Measurements from ENCODE around the gene SLC16A7. TPM values are rescaled to one million over a fixed set of nuclear protein-coding genes. Genes with fewer than 3 reads are reported as not detected.

Gene SLC16A7
- total RNA-seq, 1 donor from 2014 or later: 24.7 TPM

DNA sequence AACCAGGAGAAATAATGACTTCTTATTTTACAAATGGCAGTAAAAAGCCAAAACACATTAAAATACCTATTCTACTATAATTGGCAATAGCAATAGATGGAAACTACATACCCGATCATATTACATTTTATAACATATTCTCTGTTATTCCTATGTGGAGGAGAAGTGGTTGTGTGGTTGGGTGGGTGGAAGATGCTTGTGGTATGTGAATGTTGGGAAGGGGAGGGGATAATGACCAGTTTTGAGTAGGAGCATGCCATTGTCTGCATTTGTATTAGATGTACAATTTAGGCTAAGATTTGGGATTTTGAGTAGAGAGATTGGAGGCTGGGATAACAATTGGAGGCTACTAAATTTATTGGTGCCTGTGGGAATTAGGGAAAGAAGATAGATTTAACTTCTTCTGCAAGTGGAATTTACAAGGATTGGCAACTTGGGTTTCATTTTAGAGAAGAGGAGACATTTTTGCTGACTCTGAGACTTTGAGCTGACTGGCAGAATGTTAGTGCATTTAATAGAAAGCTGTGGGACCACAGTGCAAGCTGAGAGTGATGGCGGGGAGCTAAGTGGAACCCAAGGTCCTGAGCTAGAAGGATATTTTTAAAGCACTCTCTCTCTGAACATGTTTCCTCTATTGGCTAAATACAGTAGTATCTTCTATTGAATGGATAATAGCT lies 65.2 kb downstream of the SLC16A7 start:
- intact Hi-C loops (cut with micrococcal nuclease): no loop called here

DNA sequence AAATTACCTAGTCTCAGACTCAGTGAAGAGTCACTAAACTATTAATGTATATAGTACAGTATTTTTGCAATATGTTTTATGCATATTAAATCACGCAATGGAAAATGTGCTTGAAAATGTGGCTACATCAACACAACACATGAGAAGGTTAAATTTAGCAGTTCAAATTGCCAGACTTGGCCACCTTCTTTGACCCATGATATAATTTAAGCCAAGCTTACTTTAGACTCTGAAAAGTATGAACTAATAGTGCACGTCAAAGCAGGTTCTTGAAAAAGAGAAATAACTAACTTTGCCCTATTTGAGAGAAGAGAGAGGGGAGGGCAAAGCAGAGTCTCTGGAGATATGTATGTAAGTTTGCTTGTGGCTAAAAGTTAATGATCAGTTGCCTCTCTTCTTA lies 68.7 kb downstream of the SLC16A7 start:
- intact Hi-C loops (cut with micrococcal nuclease): no loop called here

DNA sequence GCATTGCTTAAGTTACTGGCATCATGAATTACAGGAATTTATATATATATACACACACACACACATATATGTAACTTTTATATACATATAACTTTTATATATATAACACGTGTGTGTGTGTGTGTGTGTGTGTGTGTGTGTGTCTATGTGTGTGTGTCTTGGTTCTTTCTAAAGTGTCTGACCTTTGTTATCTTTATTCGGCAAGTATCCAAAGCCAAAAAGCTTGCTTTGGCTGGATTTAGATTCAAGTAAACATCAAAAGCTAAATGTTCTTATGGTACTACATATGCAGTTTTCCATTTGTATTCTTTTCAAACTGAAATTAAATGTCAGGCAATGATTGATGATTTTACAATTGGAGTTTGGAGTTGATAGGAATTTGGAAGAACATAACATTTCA lies 69.9 kb downstream of the SLC16A7 start:
- intact Hi-C loops (cut with micrococcal nuclease): no loop called here

DNA sequence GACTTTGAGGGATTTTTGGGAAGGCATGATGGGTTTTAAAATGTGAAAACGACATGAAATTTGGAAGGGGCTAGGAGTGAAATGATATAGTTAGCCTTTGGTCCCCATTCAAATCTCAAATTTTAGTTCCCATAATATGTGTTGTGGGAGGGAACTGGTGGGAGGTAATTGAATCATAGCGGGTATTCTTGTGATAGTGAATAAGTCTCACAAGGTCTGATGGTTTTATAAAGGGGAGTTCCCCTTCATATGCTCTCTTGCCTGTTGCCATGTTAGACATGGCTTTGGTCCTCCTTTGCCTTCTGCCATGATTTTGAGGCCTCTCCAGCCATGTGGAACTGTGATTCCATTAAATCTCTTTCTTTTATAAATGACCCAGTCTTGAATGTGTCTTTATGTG lies 72.8 kb downstream of the SLC16A7 start:
- intact Hi-C loops (cut with micrococcal nuclease): no loop called here

DNA sequence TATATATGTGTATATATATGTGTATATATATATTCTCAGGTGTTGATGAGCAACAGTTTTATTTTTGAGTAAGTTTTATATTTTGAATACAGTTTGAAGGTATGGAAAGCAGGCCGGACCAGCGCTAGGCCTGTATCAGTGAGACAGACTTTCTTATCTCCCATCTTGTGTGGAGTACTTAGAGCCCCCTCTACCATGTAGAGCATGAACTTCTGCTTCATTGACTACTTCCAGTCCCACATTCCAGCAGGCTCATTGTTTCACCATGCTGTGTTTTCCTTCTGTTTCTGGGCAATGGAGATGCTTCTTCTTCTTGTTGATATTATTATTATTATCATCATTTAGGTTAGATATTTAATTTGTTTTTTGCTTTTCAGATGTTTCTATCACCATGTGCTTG lies 76.4 kb downstream of the SLC16A7 start:
- intact Hi-C loops (cut with micrococcal nuclease): no loop called here

DNA sequence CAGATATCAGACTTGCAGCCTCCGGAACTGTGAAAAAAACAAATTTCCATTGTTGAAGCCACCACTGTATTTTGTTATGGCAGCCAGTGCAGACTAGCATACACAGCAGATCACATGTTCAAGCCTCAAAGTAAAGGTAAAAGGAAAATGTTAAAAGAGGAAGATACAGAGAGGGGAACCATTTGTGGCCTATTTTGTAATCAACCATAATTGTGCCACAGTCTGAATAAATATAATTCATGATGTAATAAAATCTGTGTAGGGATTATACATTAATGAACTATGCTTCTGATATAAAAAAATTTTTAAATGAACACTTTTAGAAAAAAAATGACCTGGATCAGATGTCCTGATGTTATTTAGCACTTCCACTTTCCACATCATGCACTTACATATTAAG lies 79.6 kb downstream of the SLC16A7 start:
- intact Hi-C loops (cut with micrococcal nuclease): no loop called here

DNA sequence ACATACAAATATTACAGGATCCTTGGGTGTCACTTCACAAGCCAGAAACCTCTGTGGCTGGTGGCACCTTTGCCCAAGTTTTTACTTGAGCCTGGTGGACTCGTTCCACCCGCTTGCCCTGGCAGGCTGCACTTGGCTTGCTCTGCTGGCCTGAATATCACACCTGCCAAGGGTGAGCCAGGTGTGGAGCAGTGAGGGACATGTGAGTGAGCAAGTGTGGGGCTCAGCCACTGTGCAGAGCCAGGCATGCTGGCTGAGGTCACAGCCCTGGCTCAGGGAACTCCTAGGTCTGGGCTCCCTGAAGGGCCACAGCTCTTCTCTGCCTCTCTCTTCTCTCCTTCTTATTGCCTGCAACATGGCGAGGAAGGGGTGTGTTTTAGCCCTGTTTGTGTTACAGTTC lies 82.0 kb downstream of the SLC16A7 start:
- intact Hi-C loops (cut with micrococcal nuclease): no loop called here

DNA sequence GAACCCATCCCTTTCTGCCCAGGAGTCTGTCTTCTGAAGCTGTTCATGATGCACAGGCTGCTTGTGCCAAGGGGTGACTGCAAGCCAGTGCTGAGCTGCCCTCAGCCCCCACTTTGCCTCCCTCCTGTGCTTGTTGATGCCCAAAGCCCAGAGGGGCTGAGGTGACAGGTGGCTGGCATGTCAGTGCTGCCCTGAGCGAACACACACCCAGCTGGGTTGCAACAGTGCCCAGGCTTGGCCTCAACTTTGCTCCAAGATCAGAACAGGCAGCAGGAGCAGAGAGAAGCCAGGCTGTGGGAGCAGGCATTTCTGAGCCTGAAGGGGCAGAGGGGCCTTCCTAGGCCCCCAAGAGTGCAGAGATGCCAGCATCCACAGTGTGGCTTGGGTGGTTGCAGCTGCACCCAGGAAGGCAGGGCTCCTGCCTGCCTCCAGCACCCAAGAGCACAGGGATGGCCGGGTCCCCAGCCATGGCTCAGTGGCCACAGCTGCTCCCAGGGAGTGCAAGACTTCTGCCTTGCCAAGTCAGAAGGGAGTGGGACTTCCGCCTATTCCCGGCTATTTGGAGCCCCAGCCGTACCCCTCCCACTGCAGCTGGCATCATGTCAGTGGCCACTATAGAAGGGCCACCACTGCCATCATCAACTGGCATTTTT lies 83.1 kb downstream of the SLC16A7 start:
- intact Hi-C loops (cut with micrococcal nuclease): no loop called here

DNA sequence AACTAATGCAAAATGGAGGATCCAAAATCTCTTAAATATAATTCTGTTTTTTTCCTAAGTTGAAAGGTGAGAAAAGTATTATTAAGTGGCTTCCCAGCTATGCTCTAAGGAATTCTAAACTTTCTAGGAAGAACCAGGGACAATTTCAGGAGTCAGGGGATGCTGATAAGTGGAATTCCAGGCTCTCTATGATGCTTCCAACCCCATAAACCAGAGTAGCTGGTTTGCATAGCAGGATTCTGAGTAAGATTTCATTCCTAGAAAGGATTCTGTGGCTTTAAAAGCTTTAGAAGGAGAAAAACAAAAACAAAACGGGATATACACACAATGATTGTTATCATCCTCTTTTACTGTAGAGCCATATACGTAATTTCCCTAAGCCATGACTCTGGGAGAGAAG lies 93.9 kb downstream of the SLC16A7 start:
- intact Hi-C loops (cut with micrococcal nuclease): no loop called here

DNA sequence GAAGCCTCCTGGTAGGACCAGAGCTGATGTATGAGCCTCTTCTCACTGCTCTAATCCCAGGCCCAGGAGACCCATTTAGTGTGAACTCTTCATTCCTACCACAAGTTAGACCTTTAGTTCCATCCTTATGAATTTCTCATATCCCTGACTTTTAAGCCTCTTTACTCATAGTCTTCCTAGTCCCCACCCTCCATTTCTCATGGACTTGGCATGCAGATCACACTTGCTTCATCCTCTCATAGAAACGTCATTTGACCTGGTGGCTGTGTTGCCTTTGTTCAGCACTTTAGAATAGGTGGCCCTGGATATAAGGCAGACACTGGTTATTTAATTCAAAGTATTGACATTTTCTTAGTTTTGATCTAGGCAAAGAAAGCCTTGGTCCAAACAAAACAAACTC lies 99.5 kb downstream of the SLC16A7 start:
- intact Hi-C loops (cut with micrococcal nuclease): no loop called here

DNA sequence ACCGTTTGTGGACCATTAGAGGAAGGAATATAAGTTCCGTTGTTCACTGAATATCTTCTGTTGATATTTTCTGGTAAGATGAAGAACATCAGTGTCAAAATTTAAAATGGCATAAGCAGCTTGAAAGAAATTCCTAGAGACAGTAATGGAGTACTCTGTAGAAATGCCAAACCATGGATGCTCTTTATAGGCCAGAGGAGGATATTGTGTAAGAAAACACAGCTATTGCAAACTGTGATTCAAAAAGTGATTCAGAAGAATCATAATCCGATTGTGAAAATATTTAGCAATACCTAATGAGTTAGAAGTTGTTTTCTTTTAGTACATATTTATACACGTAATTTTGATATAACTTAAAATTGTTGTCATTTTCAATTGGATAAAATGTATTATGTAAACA lies 102.8 kb downstream of the SLC16A7 start:
- intact Hi-C loops (cut with micrococcal nuclease): no loop called here

DNA sequence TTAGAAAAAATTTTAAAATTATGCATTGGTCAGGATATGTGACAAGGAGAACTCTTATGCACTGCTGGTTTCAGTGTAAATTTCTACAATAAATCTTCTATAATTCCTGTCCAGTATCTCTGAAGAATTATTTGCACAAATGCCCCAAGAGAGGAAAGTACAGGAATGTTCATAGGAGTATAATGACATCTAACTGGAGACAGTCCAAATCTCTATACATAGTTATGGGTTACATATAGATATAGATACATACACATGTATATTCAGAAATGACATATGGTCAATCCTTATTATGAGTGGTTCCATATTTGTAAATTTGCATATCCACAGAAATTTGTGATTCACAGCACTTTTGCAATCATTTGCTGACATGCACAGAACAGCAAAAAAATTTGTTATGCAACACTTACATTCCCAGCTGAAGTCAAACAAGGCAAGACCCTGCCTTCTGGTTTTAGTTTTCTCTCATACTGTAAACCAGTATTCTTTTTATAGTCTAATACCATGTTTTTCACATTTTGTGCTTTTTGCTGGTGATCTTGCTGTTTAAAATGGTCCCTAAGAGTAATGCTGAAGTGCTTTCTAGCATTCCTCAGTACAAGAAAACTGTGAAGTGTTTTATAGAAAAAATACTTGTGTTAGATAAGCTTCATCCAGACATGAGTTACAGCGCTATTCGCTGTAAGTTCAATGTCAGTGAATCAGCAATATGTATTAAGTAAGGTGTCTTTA lies 103.8 kb downstream of the SLC16A7 start:
- intact Hi-C loops (cut with micrococcal nuclease): no loop called here

DNA sequence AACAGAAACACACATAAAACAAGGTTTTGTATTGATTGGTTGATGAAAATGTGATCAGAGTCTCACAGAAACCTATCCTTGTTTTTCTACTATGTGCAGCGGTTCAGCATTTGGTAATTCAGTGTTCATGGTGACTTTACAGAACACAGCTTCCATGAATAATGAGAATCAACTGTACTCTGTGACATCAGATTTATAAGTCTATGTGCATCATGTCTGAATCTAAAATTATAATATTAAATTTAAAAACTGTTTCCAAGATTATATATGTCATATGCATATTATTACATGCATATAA lies 104.3 kb downstream of the SLC16A7 start:
- intact Hi-C loops (cut with micrococcal nuclease): no loop called here

DNA sequence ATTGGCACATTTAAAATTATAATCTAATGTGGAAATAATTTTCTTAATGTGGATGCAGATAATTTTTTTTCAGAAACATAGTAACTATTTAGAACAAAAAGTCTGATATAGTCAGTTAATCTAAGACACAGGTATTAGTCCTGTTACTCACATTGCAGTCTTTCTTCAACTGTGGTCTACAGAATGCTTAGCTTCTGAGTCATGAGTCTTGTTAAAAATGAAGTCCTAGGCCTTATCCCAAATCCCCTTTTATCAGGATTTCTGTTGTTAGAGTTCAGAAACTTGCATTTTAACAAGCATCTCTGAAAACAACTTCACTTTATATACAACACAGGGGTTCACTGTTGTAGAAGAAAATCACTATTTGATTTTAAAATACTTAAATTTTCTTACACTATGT lies 112.2 kb downstream of the SLC16A7 start:
- intact Hi-C loops (cut with micrococcal nuclease): no loop called here

DNA sequence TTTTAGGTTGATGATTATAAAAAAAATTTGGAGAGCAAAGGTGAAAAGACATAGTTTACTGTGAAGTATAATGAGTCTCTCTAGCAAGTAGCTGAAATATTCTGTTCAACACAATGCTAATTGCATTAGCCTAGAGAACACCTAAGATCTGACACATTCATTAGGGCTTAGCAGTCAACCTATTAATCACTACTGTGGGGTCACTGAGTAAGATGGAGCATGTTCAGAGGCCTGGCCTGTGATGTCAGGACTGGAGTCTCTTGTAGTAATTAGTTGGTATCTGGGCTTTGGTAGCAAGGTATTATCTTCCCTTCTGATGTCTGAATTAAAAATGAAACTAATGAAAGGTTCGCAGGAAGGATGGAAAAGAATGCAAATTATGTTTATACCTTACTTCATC lies 112.7 kb downstream of the SLC16A7 start:
- intact Hi-C loops (cut with micrococcal nuclease): no loop called here

DNA sequence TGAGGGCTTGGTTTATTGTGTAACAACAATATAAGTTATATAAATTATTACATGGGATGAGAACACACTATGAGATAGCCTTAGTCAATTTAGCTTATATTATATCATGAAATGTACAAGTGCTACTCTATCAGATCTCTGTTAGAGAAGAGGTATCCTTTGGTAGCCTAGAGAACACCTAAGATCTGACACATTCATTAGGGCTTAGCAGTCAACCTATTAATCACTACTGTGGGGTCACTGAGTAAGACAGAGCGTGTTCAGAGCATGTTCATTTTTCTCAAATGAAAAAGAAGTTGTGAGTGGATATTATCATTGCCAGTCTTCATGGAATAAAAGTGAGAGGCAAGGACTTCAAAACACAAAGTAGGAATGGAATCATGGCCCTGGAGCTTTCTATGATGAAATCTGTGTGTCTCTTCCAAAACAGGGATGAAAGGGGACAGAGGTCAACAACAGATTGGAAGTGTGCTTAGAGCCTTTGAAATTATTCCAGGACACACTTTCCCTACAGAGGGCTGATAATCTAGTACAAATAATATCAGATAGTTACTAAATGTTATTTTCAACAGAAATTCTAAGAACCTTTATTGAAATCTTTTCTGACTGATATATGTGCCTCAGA lies 114.3 kb downstream of the SLC16A7 start:
- intact Hi-C loops (cut with micrococcal nuclease): no loop called here

DNA sequence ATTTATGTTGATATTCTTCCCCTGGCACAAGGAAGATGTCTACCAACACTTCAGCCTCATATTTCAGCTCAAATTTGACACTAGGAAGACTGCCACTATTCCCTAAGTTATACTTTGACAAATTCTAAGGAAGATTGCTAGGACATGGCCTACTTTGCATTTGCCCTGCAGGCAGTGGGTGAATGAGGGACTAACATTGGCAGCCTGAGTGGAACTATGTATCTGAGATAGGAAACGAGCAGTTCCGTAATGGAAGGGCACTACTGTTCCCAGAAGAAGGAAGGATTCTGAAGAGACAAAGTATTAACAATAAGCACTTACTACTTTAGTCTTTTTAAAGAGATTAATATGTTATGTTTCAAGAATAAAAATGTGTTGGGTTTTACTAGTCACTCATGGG lies 115.1 kb downstream of the SLC16A7 start:
- intact Hi-C loops (cut with micrococcal nuclease): no loop called here

DNA sequence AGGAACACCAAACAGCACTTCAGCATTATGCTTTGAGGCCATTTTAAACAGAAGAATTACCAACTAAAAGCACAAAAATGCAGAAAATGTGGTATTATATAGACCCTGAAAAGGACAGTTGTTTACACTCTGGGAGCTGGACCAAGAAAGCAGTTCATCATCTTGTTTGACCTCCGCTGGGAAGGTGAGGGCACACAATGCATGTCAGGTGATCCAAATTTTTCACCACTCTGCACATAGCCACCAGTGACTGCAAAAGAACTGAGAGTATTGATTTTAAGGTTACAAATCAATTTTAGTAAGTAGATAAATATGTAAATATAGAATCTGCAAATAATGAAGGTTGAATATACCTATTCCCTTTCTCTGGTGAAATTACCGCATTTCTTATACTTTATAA lies 119.6 kb downstream of the SLC16A7 start:
- intact Hi-C loops (cut with micrococcal nuclease): no loop called here

DNA sequence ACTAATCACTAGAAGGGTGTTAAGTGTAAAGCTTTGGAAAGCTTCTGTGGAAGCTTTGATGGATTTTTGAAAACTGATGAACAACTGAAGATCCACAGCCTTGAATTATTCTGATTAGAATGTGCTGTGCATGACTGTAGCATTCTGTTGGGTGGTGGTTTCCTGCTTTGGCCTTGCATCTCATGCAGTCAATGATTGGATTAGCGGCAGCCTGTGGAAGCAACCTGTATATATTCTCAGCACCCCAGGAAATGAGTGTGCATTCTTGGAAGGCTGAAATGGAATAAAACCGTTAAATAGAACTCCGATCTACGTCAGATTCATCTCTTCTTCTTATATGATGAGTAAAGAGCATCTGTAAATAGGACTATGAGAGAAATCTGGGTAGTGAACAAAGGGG lies 120.2 kb downstream of the SLC16A7 start:
- intact Hi-C loops (cut with micrococcal nuclease): no loop called here

DNA sequence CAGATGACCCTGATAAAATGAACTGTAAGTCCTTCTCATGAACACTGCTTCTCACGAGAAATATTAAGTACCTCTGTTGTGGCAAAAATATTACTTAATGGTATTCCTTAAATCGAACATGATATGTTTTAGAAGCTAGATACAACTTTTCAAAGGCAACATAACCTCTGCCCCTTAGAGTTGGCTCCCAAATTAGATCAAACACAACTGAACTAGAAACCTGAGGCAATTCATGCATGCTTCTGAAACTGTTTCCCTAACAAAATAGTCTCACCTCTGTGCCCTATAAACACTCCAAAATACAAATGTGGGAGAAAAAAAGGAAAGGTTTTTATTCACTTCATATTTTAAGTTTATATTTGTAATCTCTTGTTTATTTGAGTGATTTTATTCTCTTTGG lies 121.6 kb downstream of the SLC16A7 start:
- intact Hi-C loops (cut with micrococcal nuclease): no loop called here

DNA sequence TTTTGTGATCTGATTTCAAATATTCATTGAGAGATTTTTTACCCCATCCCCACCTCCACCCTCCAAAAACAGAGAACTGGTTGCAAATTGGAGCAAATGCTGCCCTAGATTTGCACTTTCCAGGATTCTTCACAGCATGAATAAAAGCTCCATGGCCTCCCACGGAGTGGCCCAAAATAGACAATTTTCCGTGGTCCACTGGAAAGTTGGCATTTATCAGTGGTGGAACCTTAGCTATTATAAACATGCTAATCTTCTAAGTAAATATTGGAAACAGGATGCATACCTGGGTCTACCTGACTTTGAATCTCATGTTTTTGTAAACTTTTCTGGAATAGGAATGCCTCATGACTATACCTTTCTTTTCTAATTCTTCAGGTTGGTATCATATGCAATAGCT lies 123.9 kb downstream of the SLC16A7 start:
- intact Hi-C loops (cut with micrococcal nuclease): no loop called here

DNA sequence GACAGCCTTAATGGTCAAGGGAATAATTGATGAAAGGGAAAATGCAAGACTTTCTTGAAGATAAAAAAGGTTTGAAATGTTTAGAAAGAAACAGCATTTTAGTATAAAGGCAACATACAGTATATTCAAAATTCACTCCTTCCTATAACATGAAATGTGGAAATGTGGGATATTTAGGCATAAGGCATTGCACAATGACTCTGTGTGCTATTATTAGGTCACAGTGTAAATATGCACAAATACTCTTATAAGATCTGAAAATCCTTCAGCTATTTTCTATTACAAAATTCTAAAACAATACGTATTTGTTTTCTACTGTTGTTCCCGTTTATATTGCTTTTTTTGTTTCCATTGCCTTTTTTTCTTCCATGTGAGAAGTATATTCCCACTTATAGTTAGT lies 127.7 kb downstream of the SLC16A7 start:
- intact Hi-C loops (cut with micrococcal nuclease): no loop called here
